HG03135 (cell line): Measurements from ENCODE around the gene PPP5C.

Source experiments
- ATAC-seq: cut with Tn5 transposase; IDR thresholded peaks from one replicate; pipeline ENCODE4 v1.9.1; 2021; ENCODE audit warnings: mild to moderate bottlenecking, moderate library complexity; ENCODE audit not compliant: unreplicated experiment

The PPP5C gene

DNA sequence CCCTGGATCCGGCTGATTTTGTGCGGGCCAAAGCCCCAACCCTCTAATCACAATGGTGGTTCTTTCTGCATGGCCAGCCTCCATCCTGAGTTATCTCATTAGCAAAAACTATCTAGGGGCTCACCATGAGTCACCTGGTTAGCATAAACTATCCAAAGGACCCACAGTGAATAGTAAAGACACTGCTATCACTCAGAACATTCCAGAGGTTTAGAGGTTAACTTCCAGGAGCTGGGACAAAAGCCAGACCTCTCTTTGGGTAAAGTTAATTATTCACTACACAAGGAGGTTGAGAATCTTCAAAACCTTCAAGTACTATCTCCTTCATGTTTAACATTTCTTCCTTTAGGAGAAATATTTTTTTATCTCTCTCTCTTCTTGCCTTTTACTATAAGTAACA lies 18.8 kb upstream of the PPP5C start:
- no peak for ATAC-seq

DNA sequence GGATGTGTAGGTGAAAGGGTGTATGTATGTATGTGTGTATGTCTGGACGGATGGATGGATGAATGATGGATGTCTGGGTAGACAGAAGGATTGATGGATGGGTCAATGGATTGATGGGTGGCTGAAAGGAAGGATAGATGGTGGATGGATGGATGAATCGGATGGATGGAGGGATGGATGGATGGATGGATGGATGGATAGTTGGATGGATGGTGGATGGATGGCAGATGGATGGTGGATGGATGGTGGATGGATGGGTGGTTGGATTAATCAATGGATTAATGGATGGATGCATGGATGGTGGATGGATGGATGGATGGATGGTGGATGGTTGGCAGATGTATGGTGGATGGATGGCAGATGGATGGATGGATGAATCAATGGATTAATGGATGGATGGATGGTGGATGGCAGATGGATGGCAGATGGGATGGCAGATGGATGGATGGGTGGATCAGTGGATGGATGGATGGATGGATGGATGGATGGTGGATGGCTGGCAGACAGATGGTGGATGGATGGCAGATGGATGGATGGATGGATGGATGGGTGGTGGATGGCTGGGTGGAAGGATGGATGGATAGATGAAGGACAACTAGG lies 16.5 kb upstream of the PPP5C start:
- ATAC-seq: no peak

GRCh38 chr19:46337487-46337886 lies 9.4 kb upstream of the PPP5C start:
- ATAC-seq: no peak

- no peak for ATAC-seq
Measured at GRCh38 chr19:46339446-46339845, 7.4 kb upstream of the PPP5C start.

- ATAC-seq: no peak
Measured at GRCh38 chr19:46340051-46340659, 6.7 kb upstream of the PPP5C start.

DNA sequence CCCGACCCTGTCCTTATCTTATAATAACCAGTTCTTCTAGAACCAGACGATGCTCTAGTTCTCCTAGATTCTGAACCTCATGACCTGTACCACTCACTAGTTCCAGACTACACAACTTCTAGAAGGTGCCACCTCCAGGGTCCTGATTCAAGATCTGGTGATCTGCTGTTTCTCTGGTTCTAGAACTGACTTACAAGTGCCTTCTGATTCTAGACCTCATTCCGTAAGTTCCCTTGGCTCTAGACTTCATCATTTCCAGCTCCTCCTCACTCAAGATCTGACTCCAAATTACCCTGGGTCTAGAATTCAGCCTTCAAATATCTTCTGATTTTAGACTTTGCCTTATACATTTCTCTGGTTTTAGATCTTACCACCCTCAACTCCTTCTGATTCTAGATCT lies 5.0 kb upstream of the PPP5C start:
- no peak for ATAC-seq

DNA sequence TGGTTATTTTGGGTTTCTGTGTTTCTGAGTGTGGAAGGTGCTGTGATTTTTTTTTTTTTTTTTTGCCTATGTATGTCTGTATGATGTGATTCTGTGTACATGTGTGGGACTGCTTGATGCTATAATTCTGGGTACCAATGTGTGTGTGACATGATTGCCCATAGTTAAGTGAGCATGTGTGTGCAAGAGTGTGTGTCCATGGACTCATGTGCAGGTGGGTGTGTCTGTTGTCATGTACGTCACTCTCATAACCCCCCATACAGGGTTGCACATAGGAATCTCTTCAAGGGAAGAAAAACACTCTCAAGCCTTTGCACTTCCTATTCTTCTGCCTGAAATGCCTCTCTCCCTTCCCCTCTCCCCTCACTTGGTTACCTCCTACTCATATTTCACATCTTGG lies 2.5 kb upstream of the PPP5C start:
- no peak for ATAC-seq

GRCh38 chr19:46345157-46345556 lies 1.7 kb upstream of the PPP5C start:
- ATAC-seq: no peak

DNA sequence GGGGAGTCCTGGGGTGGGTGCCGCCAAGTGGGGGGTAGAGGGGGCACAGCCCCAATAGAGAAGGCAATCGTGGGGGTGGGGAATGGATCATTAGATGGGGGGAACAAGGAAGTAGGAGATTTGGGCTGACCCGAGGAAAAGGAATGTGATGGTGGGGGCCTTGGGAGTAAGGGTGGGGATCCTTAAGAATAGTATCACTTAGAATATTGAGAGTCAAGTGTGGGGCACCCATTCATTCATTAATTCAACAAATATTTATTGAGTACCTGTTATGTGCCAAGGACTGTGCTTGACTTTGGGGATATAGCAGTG lies 641 bp downstream of the PPP5C start:
- ATAC-seq: no peak

DNA sequence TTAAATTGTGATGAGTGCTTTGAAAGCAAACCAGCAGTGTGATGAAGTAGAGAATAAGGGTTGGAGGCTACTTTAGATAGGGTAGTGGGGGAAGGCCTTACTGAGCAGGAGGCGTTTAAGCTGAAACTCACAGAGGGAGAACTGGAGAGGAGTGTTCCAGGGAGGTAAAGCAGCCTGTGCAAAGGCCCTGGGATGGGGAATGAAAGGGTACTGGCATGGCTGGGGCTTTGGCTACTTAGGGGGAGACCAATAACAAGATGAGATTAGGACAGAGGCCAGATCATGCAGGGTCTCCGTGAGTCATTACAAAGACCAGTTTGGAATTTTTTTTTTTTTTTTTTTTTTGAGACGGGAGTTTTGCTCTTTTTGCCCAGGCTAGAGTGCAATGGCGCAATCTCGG lies 1.1 kb downstream of the PPP5C start:
- no peak for ATAC-seq

DNA sequence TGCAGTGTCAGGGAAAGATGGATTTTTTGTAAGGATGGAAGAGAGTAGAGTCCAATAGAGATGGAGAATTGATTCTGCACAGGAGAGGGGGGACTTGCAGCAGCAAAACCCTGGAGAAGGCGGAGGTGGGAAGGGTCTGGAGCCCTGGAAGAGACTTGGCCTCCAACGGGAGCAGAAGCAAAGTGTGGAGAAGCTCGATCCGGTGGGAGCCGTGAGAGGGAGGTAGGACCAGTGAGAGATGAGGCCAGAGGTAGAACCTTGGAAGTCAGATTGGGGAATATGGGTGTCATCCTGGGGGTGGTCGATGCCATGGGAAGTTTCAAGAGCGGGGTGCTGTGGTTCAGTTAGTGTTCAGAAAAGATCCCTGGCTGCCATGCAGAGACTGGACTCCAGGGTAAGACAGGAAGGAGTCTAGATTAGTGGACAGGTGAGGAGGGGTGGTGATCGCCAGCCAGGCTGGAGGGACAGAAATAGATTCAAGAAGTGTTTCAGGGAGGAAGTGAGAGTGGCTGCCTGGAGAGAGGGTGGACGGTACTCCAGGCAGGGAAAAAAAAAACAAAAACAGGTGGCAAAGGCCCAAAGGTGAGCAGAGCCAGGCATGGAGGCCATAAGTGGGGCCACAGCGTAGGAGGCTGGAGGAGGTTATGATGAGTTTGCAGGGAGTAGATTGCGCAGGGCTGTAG lies 2.6 kb downstream of the PPP5C start:
- ATAC-seq: no peak

GRCh38 chr19:46350029-46350757 lies 3.3 kb downstream of the PPP5C start:
- ATAC-seq: no peak

GRCh38 chr19:46350758-46351159 lies 3.9 kb downstream of the PPP5C start:
- ATAC-seq: no peak

- no peak for ATAC-seq
Measured at GRCh38 chr19:46351241-46352041, 4.6 kb downstream of the PPP5C start.

DNA sequence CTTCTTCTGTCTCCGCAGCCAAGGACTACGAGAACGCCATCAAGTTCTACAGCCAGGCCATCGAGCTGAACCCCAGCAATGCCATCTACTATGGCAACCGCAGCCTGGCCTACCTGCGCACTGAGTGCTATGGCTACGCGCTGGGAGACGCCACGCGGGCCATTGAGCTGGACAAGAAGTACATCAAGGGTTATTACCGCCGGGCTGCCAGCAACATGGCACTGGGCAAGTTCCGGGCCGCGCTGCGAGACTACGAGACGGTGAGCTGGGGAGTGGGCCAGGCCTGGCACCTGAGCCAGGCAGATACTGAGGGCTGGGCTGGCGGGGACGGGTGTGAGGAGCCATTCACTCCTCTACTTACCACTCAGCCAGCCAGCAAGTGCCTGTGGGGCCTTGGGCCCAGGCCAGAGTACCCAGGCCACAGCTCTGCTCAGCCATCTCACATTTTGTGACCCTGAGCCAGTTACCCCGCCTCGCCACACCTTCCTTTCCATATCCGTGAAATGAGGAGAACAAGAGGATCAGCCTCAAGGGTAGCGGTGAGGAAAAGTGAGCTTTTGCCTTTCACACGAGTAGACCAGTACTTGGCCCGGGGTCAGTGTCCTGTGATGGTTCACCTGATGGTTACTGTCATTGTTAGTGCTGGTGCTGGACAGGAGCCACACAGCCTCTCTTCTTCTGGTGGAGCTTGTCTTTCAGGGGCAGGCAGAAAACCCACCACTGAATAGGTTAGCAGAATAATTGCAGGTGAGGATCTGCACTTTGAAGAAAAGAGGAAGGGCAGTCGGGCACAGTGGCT lies 7.0 kb downstream of the PPP5C start:
- no peak for ATAC-seq

DNA sequence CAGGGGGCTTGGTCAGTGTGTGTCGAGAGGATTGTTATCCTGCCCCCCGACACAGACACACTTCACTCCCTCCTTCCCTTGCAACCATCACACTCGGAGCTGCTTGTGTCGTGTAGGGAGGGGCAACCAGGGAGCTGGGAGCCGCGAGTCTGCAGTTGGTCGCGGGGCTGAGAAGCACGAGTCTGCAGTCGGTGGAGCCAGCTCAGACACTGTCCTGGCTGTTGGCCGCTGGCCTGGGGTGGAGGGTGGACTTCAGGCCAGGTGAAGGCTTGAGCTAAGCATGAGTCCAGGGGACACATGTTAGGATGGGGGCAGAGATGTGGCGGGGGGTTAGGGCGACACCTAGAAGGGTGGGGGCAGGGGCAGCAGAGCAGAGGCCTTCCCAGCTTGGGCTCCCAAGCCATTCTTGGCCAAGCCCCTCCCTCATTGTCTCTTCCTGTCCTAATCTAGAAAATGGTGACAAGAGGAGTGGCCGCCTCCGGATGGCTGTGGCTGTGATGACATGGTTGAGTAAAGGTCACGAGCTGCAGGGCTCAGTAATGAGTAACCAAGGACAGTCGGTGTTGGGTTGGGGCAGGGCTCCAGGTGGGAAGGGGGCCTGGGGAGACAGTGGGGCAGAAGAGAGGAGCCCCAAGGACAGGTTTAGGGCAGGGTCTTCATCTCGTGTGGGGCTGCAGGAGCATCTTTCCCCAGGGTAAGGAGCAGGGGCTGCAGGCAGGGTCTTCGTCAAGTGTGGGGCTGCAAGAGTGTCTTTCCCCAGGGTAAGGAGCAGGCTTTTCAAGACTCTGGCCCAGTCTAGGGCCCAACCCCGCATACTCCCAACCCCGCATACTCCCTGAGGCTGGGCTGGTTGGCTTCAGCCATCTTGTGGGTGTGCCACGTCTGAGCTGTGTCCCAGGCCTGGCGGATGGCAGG lies 8.6 kb downstream of the PPP5C start:
- no peak for ATAC-seq

DNA sequence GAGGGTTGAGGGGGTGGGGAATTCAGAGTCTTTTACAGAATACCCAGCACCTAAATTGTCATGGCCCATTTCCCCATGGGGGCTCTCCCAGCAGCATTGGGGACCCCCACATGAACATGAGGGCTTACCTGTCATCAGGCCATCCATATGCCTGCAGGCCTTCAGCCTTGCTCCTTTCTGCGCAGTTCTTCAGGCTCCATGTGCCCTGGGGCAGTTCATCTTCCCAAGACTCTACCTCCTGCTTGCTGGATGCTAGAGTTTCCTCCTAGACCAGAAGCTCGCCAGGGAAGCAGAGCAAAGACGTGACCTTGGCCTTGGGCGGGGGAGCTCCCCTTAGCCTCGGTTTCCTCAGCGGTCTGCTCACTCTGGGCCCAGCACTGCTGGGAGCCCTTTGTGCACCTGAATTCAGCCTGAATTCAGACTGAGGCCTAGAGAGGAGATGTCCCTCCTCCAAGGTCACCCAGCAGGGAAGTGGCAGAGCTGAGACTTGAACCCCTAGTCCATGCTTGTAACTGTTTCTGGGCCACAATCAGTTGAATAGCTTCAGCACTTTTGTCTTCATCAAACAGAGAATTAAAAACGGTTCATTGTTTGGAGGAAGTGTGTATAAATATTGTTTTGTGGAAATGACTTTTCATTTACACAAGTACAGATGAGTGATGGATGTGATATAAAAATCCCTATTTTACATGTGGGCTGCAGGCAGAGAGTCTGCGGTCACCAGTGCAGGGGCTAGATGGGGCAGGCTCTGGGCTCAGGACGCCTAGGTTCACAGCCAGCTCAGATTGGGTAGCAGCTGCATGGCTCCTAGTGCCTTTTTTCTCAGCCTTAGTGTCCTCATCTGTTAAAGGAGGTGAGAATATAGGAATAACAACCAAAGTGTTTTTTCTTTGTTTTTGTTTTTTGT lies 9.5 kb downstream of the PPP5C start:
- no peak for ATAC-seq

DNA sequence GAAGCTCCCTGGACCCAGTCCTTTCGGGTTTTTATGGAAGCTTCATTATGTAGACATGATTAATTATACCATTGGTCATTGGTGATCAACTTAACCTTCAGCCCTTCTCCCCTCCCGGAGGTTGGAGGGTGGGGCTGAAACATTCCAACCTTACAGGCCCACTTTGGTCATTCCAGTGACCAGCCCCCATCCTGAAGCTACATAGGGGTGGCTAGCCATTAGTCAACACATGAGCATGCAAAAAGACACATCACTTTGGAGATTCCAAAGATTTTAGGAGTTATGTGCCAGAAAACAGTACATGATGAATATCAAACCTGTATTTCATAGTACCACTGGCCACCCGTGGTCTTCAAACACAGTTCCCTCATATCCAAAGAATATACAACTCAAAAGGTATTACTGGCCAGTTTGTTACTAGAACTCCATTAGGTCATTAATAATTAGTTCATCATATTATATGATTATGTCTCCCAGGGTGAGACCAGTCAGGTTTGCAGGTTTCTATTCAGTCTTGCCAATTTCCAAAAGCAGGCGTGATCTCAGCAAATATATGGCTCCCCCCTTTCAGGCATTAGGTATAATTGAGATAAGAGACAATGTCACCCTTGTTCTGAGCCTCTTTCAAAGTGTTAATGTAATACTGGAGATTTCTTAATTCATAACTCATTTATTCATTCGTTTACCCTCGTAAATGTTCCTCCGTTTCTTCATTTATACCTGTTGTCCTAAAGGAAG lies 11.1 kb downstream of the PPP5C start:
- ATAC-seq: no peak
